Stimulated activated CD8-positive, alpha-beta memory T cell treated with anti-CD3 and anti-CD28 coated beads, Interleukin-4, amount 100 ng/mL, for 1 hour (primary cell): ENCODE measurements around the gene MDN1.
"Not testable (repeated sequence)": the region's sequence is repeated elsewhere in the genome, so short reads cannot be mapped to it uniquely, and the experiment has no call there.

Experiments
- DNase-seq, 2 donors: peaks; one replicate each; pipeline ENCODE4 v3.0.0-alpha.2; 2020; ENCODE audit warnings: low read depth in 2 of 2, low spot score in 1 of 2

The MDN1 gene

DNA sequence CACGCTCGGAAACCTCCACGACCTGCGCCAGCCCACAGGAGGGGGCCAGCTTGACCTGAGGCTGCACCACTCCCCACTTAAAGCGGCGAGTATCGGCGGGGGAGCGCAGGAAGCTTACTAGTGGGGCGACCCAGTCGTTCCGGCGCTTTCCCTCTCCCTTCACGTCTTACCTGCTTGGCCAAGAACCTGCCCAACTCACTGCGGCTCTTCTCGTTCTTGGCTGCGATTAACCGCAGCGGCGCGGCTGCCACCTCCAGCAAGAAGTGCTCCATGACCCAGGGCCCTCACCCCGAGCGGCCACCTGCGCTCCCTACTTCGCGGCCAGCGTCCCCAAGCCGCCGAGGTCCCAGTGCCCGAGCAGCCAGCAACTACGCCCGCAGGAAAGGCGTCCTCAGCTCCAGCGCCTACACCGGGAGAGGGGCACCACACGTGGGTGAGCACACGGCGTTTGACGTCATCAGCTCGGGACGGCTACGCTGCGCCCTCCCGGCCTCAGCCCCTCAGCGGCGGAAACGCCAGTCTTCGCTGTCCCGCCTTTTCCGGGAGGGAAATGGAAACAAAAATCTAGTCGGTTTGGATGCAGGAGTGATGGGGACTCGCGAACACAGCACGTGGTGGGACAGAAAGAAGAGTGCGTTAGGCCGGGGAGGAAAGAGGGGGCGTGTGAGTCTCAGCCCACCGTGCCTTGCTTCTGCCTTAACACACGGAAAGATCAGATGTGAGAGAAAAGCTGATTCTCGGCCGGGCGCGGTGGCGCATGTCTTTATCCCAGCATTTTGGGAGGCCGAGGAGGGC is at the start of gene MDN1:
MDN1 (minus strand) TSS at position 459 of the 795 bp plus-strand sequence; CDS start at position 272, 187 bp downstream.
- DNase-seq: peak; percentile 63 to 76

DNA sequence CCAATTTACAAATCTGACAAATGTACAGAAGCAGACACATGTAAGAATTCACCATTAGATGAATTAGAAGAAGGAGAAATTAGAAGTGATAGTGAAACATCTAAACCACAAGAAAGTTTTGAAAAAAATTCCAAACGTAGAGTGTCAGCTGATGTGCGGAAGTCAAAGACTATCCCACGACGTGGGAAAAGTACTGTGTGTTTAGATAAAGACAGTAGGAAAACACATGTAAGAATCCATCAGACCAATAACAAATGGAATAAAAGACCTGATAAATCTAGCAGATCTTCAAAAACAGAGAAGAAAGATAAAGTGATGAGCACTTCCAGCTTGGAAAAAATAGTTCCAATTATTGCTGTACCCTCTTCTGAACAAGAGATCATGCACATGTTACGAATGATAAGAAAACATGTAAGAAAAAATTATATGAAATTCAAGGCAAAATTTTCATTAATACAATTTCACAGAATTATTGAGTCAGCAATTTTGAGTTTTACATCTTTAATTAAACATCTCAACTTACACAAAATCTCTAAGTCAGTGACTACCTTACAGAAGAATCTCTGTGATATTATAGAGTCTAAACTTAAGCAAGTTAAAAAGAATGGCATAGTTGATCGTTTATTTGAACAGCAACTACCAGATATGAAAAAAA is 46.6 kb upstream of the MDN1 start:
- no peak for DNase-seq

GRCh38 chr6:89862698-89863097 is 43.1 kb upstream of the MDN1 start:
- DNase-seq: no peak

DNA sequence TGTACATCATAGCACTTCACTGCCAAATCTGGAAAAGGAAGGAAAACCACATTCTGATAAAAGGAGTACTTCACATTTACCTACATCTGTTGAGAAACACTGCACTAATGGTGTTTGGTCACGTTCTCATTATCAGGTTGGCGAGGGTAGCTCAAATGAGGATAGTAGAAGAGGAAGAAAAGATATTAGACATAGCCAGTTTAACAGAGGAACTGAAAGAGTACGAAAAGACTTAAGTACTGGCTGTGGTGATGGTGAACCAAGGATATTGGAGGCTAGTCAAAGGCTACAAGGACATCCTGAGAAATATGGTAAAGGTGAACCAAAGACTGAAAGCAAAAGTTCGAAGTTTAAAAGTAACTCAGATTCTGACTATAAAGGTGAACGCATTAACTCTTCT is 42.7 kb upstream of the MDN1 start:
- no peak for DNase-seq

- no peak for DNase-seq
Observed at GRCh38 chr6:89859744-89860143, 40.1 kb upstream of the MDN1 start.

- no peak for DNase-seq
Observed at GRCh38 chr6:89858041-89858440, 38.4 kb upstream of the MDN1 start.

DNA sequence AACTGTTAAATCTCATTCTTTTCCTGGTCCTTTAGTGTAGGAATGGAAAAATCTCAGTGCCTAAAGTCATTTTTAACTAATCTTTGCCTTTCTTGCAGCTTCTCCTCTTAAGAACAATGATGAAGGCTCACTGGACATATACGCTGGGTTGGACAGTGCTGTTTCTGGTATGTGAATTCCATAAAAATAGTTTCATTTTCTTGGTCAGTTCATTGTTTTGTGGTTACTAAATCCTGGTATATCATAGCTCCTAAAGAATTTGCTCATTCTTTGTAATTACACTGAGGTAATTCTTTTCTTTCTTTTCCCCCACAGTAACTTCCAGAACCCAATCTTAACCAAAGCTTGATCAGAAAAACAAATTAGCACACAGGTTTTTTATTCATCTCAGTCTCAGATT is 33.5 kb upstream of the MDN1 start:
- no peak for DNase-seq

- DNase-seq: not testable (repeated sequence)
Observed at GRCh38 chr6:89847513-89847912, 27.9 kb upstream of the MDN1 start.

DNA sequence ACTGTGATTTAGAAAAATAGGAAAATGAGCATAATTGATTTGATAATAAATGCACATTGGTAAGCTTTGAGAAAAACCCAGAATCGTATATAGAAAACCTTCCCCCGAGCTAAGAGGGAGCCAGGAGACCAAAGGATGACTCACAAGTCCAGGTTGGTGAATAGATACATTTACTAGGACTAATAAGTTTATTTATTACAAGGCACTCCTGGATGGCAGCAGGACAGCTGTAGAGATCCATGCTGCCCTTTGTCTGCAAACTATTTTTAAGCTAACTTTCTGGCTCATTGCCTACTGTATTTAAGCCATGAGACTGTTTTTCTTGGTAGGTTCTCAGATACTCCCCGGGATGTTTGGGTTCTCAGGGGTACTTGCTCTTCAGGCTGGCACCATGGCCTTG is 23.5 kb upstream of the MDN1 start:
- no peak for DNase-seq

GRCh38 chr6:89842228-89842627 is 22.6 kb upstream of the MDN1 start:
- DNase-seq: no peak

DNA sequence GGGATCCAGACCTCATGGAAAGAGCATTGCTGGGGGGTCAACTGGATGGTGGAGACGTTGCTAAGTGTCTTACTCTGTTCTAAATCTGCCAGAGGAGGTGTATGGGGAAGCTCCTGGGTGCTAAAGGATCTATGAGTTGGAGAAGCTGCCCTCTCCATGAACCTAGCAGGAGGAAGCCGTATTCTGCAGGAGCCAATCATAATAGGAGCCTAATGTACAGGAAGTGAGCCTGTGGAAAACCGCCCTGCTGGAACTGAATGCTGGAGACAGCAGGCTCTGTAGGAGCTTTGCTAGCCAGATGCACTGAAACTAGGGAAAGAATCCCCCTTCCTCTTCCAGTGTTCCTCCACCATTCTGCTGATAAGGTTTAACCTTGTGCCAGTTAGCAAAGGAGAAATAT is 20.9 kb upstream of the MDN1 start:
- DNase-seq: no peak

DNA sequence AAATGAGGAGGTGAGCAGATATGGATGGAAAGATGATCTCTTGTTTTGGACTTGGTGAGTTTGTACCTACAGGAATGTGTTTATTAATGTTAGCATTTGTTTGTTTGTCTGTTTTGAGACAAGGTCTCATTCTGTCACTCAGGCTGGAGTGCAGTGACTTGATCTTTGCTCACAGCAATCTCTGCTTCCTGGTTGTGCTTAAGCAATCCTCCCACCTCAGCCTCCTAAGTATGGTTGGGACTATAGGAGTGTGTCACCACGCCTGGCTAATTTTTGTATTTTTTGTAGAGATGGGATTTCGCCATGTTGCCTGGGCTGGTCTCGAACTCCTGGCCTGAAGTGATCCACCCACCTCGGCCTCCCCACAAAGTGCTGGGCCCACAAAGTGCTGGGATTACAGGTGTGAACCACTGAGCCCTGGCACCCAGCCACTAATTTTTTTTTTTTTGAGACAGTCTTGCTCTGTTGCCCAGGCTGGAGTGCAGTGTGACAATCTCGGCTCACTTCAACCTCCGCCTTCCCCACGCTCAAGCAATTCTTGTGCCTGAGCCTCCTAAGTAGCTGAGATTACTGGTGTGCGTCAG is 17.1 kb upstream of the MDN1 start:
- no peak for DNase-seq

GRCh38 chr6:89834884-89835792 is 15.5 kb upstream of the MDN1 start:
- DNase-seq: no peak

DNA sequence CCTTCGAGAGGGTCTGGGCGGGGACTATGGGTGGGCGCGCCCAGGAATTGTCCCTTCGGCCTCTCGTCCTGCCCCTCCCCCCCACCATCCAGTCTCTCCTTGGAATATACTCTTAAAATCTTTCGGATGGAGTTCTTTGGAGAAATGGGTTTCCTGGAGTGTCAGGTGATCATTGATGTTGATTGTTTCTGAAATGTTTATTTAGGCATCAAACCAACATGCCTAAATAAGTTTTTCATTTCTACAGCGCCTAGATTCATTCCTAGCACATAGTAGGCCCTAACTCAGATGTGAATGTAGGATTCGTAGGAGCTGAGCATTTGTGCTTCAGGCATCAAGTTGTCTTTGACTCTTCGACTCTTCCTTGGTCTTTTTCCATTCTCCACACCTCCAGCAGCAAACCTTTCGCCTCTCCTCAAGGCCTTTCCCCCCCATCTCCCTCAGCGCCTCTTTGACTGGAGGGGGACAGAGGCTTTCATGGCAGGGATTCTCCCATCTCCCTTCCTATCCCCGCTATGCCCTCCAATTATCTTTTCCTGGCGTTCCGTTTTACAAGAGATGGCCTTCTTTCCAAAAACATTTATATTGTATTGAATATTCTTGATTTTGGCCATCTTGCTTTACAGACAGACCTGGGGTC is 10.7 kb upstream of the MDN1 start:
- no peak for DNase-seq

- peak; percentile 83 to 87 for DNase-seq
Observed at GRCh38 chr6:89829472-89830169, 10.0 kb upstream of the MDN1 start, which contains the start of gene CASP8AP2. Gene CASP8AP2, plus strand, starts transcription at chr6:89829880.

- DNase-seq: no peak
Observed at GRCh38 chr6:89828988-89829471, 9.4 kb upstream of the MDN1 start.

GRCh38 chr6:89828475-89828987 is 8.9 kb upstream of the MDN1 start:
- DNase-seq: not testable (repeated sequence)

- no peak for DNase-seq
Observed at GRCh38 chr6:89826029-89826528, 6.5 kb upstream of the MDN1 start.

DNA sequence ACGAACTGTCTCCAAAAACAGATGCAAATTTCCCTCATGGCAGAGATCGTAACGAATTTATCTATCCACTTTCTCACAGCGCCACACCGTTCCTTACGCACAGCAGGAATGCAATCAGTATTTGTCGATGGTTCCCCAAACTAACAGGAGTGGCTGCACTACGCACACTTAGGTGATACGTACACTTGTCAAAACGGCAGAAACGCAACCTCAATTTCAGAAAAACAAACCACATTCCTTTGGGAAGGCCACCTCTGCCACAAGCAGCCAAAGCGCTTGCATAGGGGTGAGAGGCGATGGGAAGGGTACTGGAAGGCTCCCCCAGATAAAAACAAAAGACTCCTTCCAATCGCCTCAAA is 638 bp downstream of the MDN1 start:
- DNase-seq: no peak

DNA sequence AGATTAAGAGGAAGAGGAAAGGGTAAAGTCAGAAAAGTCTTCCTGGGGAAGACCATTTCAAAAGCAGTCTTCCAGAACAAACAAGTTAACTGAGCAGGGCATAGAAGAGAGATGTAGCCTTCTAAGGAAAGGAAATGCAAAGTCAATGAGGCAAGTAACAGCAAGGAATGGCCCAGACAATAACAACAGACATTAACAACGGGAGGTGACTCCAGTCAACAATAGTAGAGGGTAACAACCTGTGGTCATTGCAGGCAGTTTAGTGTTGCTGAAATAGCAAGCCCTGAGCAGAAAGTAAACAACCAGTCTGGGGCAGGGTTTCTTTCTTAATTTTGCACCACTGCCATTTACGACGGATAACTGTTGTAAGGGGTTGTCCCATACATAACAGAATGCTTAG is 2.1 kb downstream of the MDN1 start:
- DNase-seq: no peak
